PC-9 (cell line): ENCODE data around the gene ARL9. TPM values are rescaled to one million over a fixed set of nuclear protein-coding genes. Genes with fewer than 3 reads are reported as not detected.

ENCODE experiments used
- BruUV-seq: library from RNA; stranded (reverse); fragments of 400-500 nt; replicated peaks from 2 replicates; lab custom pipeline; 2021; lab: Mats Ljungman, UMichigan
- CTCF ChIA-PET: fragments of 300-600 bp; sonication (Branson Sonifier 250); formaldehyde crosslinking; loops from one replicate; lab custom pipeline; 2022; ENCODE audit warnings: antibody characterized with exemption; lab: Charles Lee
- POLR2A ChIA-PET: fragments of 300-600 bp; sonication (Branson Sonifier 250); formaldehyde crosslinking; loops from one replicate; lab custom pipeline; 2022; ENCODE audit warnings: antibody characterized with exemption; ENCODE audit not compliant: unreplicated experiment; lab: Charles Lee
- DNase-seq, 2 experiments: peaks; one replicate each; pipeline versions ENCODE4 v3.0.0 to v3.0.0-alpha.2; 2015 to 2022; ENCODE audit warnings: mixed read lengths in 1 of 2
- H2AFZ ChIP-seq: fragments of 200-600 bp; sonication (generic); 2 replicates; pipeline ENCODE4 v1.8.1; 2017; ENCODE audit warnings: antibody characterized with exemption
- H3F3A ChIP-seq: fragments of 200-600 bp; sonication (generic); 2 replicates; pipeline ENCODE4 v1.8.1; 2017; ENCODE audit warnings: antibody characterized with exemption, mild to moderate bottlenecking, low read depth; ENCODE audit not compliant: insufficient read depth
- H3K27ac ChIP-seq: fragments of 200-600 bp; sonication (generic); 2 replicates; pipeline ENCODE4 v1.6.1; 2016; ENCODE audit warnings: mixed run types
- H3K27me3 ChIP-seq: fragments of 200-600 bp; sonication (generic); 2 replicates; pipeline ENCODE4 v1.6.1; 2016; ENCODE audit warnings: low read depth, mixed run types; ENCODE audit not compliant: insufficient read depth
- H3K36me3 ChIP-seq: fragments of 200-600 bp; sonication (generic); 2 replicates; pipeline ENCODE4 v1.6.1; 2016; ENCODE audit warnings: low read depth, mixed run types
- H3K4me1 ChIP-seq: fragments of 200-600 bp; sonication (generic); replicated peaks from 2 replicates; pipeline ENCODE4 v1.6.1; 2016; ENCODE audit warnings: mixed run types; ENCODE audit not compliant: insufficient read depth
- H3K4me2 ChIP-seq: fragments of 200-600 bp; sonication (generic); 2 replicates; pipeline ENCODE4 v1.6.1; 2017; ENCODE audit warnings: mixed run types
- H3K4me3 ChIP-seq: fragments of 200-600 bp; sonication (generic); 2 replicates; pipeline ENCODE4 v1.6.1; 2016; ENCODE audit warnings: mixed run types
- H3K79me2 ChIP-seq: fragments of 200-600 bp; sonication (generic); 2 replicates; pipeline ENCODE4 v1.6.1; 2017; ENCODE audit warnings: low read depth, mixed run types
- H3K9me2 ChIP-seq: fragments of 200-600 bp; sonication (generic); 2 replicates; pipeline ENCODE4 v1.8.1; 2017; ENCODE audit warnings: mild to moderate bottlenecking; ENCODE audit not compliant: insufficient read depth
- H3K9me3 ChIP-seq: fragments of 200-600 bp; sonication (generic); 2 replicates; pipeline ENCODE4 v1.8.1; 2016; ENCODE audit warnings: low read depth; ENCODE audit not compliant: insufficient read depth
- H4K20me1 ChIP-seq: fragments of 200-600 bp; sonication (generic); 2 replicates; pipeline ENCODE4 v1.8.1; 2017; ENCODE audit not compliant: insufficient read depth
- EZH2 ChIP-seq: fragments of 200-600 bp; sonication (generic); IDR thresholded peaks from 2 replicates; pipeline ENCODE4 v1.8.0; 2017; ENCODE audit warnings: antibody characterized with exemption, low read depth
- intact Hi-C: fragments of 100-400 bp; cut with micrococcal nuclease; formaldehyde crosslinking; loops from one replicate; pipeline ENCODE4 v1.10.0; 2022; ENCODE audit not compliant: unreplicated experiment
- total RNA-seq: library from RNA; stranded (reverse); gene quantifications from 2 replicates; pipeline ENCODE4 v1.2.3, GENCODE V29; 2021
- TF ChIP-seq, protein P1 (sequence below): fragments of 200-600 bp; sonication (generic); conservative IDR thresholded peaks from 2 replicates; pipeline ENCODE4 v1.6.1; 2017; ENCODE audit warnings: mixed run types, antibody characterized with exemption, mild to moderate bottlenecking, moderate library complexity

The ARL9 gene
- total RNA-seq, 1 experiment from 2014 or later, result not detected

DNA sequence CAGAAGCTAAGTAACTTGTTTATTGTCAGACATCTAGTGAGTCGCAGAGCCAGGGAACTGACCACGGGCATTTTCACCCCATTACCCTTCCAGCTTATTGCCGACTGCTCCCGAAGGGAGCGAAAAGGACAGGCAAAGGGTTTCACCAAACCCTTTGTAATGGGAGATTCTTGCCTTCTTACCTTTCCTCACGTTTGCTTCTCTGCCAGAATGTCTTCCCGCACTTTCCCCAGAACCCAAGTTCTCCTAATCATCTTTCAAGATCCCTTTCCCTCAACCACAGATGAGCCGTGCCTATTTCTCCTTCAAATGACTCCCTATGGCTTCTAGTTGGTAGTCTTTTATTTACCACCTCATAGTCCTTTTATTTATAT is 38.7 kb upstream of the ARL9 start:
- no peak for TF ChIP-seq EZH2
- TF ChIP-seq, protein P1, sequence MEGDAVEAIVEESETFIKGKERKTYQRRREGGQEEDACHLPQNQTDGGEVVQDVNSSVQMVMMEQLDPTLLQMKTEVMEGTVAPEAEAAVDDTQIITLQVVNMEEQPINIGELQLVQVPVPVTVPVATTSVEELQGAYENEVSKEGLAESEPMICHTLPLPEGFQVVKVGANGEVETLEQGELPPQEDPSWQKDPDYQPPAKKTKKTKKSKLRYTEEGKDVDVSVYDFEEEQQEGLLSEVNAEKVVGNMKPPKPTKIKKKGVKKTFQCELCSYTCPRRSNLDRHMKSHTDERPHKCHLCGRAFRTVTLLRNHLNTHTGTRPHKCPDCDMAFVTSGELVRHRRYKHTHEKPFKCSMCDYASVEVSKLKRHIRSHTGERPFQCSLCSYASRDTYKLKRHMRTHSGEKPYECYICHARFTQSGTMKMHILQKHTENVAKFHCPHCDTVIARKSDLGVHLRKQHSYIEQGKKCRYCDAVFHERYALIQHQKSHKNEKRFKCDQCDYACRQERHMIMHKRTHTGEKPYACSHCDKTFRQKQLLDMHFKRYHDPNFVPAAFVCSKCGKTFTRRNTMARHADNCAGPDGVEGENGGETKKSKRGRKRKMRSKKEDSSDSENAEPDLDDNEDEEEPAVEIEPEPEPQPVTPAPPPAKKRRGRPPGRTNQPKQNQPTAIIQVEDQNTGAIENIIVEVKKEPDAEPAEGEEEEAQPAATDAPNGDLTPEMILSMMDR, result no peak
- peaks cover 19% of the 10 kb centered on the region; the same call in 1 of the 2 replicates for H3F3A ChIP-seq
- peak overlapping the region; percentile 86 for H2AFZ ChIP-seq
- peak overlapping the region; percentile 87 for H3K4me2 ChIP-seq
- H4K20me1 ChIP-seq, result 0 out of 2 replicates have a peak, but pooled peaks cover 9% of the 10 kb centered on the region
- ChIA-PET POLR2A (interaction anchor here (0.6 kb wide), 1 partner anchor 29 kb away, joined by 12 read pairs; no protein-coding TSS in a partner anchor), CTCF (no interaction called here)
- H3K79me2 ChIP-seq, result peaks cover 69% of the 10 kb centered on the region
- intact Hi-C loops, result no loop called here
- H3K27me3 ChIP-seq, result no peaks in the 10 kb centered on the region
- H3K9me3 ChIP-seq, result no peaks in the 10 kb centered on the region
- TSS peak; percentile 67 for BruUV-seq
- peaks cover 25% of the 10 kb centered on the region for H3K36me3 ChIP-seq
- peak overlapping the region; percentile 98 for H3K27ac ChIP-seq
- H3K4me1 ChIP-seq, result peaks cover 26% of the 10 kb centered on the region
- no peak for DNase-seq
- H3K4me3 ChIP-seq, result peak overlapping the region; percentile 96
- no peaks in the 10 kb centered on the region for H3K9me2 ChIP-seq

DNA sequence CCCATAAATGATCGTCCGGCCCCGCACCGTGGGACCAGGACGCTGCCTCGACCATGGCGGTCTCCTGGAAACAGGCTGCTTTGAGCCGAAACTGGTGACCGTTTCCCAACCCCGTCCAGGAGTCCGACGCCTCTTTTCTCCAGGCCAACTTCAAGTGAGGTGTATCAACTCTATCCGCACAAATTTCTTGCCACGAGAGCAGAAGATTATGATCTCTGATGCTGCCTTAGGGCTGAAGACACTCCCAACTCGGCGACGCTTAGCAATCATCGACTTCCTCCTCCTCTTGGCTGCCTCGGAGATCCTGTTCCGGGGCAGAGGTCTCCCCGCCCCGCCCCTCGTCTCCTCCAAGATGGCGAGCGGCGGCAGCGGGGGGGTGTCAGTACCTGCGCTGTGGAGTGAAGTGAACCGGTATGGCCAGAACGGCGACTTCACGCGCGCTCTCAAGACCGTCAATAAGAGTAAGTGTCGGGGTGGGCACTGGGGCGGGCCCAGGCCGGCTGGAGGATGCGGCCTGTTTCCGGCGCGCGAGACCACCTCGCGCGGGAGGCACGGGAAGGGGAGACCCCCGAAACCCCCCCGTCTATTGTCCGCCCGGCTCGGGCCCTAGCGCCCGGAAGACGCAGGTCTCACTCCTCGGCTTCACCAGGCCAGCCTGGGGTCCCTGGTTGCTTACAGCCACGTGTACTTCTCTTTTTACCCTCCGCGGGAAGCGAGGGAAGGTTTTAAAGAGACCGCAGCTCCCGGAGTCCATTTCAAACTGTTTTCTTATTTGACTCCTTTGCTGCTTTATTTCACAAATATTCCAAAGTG is 38.1 kb upstream of the ARL9 start, which contains the start of gene SRP72:
SRP72 (plus strand) TSS at position 334 of the 813 bp plus-strand sequence; CDS start at position 353, 19 bp downstream.
- POLR2A ChIA-PET, result interaction anchor here (0.6 to 0.9 kb wide), 4 partner anchors 14 to 611 kb away, joined by 3 to 11 read pairs (median 8); partner anchors contain the start of gene PAICS

DNA sequence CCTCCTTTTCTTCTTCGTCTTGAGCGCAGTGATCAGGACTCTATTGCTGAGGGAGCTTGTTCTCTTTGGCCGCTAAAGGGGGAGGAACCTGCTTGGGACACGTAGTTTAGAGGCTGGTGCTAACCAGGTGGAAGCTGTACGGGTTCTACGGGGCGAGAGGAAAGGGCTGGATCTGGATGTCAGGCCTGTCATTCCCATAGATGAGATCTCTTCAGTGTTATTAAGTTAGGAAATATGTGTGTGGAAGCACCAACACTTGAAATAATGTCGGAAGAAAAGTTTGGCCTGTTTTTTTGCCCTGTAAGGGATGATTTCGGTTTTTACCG is 37.5 kb upstream of the ARL9 start:
- Histone ChIP-seq H3K79me2 (peaks cover 69% of the 10 kb centered on the region), H3K4me2 (peak overlapping the region; percentile 87), H3F3A (peaks cover 9% of the 10 kb centered on the region; the same call in 1 of the 2 replicates), H3K9me3 (no peaks in the 10 kb centered on the region), H3K27ac (peak overlapping the region; percentile 98), H3K4me1 (peaks cover 26% of the 10 kb centered on the region), H3K4me3 (peak overlapping the region; percentile 96), H4K20me1 (0 out of 2 replicates have a peak, but pooled peaks cover 9% of the 10 kb centered on the region), H3K27me3 (no peaks in the 10 kb centered on the region), H3K36me3 (peaks cover 15% of the 10 kb centered on the region; the same call in 1 of the 2 replicates), H2AFZ (peak overlapping the region; percentile 42; the same call in 1 of the 2 replicates), H3K9me2 (no peaks in the 10 kb centered on the region)
- POLR2A ChIA-PET, result interaction anchor here (0.6 to 0.9 kb wide), 4 partner anchors 13 to 610 kb away, joined by 3 to 11 read pairs (median 8); partner anchors contain the start of gene PAICS
- CTCF ChIA-PET, result no interaction called here
- DNase-seq, result peak; percentile 18 to 38
- no peak for TF ChIP-seq EZH2
- TF ChIP-seq, protein P1, result no peak
- intact Hi-C loops, result no loop called here
- BruUV-seq, result TSS peak; percentile 22

More for the DNA sequence above, 38.1 kb upstream of the ARL9 start, which contains the start of gene SRP72:
- no peaks in the 10 kb centered on the region for H3K27me3 ChIP-seq
- no peak for TF ChIP-seq EZH2
- TF ChIP-seq, protein P1, result no peak
- H3K4me3 ChIP-seq, result peak within 1 kb of the TSS; percentile 96
- peaks cover 20% of the 10 kb centered on the region; the same call in 1 of the 2 replicates for H3K36me3 ChIP-seq
- no peaks in the 10 kb centered on the region for H3K9me3 ChIP-seq
- H3F3A ChIP-seq, result peaks cover 13% of the 10 kb centered on the region; the same call in 1 of the 2 replicates
- peak within 1 kb of the TSS; percentile 86 for H2AFZ ChIP-seq
- H3K79me2 ChIP-seq, result peaks cover 69% of the 10 kb centered on the region
- peak within 1 kb of the TSS; percentile 98 for H3K27ac ChIP-seq
- H4K20me1 ChIP-seq, result 0 out of 2 replicates have a peak, but pooled peaks cover 9% of the 10 kb centered on the region
- intact Hi-C loops, result no loop called here
- peaks cover 26% of the 10 kb centered on the region for H3K4me1 ChIP-seq
- H3K4me2 ChIP-seq, result peak within 1 kb of the TSS; percentile 87
- no peaks in the 10 kb centered on the region for H3K9me2 ChIP-seq
- DNase-seq, result peak; percentile 79 to 83
- BruUV-seq, result no TSS peak
- CTCF ChIA-PET, result no interaction called here
